ENCODE data around the gene MAP3K13.

The MAP3K13 gene

DNA sequence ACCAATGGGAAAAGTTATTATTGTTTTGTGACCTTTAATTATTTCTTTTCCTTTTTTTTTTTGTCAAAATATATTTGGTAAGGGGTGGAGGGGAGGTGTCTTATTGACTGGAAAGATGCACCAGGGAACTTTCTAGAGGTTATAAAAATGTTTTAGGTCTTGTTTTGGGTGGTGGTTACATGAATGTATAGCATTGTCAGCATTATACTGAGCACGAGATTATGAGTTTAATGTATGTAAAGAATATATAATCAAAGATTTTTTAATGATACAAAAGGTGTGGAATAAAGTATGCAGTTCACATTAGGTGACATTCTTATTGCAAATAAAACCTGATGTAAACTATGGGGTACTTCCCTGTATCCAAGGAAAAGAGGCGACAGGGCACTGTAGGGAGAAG is 23.0 kb upstream of the MAP3K13 start:
- TF ChIP-seq REST (IDR thresholded peaks at IDR 0.05; ENCODE audit: insufficient read depth in 1 of 2, low read depth in 2 of 2, low read length in 2 of 2) (no peak), SIN3A (IDR thresholded peaks at IDR 0.05; ENCODE audit: borderline replicate concordance, insufficient read depth, low read length) (no peak), POLR2AphosphoS5 (IDR thresholded peaks at IDR 0.05; ENCODE audit: low read depth, low read length) (no peak), FOXP2 (optimal IDR thresholded peaks at IDR 0.05; ENCODE audit: borderline replicate concordance, extremely low read depth, extremely low read length, insufficient read depth) (no peak)

DNA sequence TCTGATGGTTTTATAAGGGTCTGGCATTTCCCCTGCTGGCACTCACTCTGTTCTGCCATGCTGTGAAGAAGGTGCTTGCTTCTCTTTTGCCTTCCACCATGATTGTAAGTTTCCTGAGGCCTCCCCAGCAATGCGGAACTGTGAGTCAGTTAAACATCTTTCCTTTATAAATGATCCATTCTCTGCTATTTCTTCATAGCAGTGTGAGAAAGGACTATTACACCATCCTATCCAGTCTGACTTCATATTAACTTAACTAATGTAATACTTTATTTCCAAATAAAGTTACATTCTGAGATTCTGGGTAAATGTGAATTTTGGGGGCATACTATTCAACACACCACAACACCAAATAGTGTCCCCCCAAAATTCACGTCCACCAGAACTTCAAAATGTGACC is 22.2 kb upstream of the MAP3K13 start:
- TF ChIP-seq TAF1 (IDR thresholded peaks at IDR 0.05; ENCODE audit: borderline replicate concordance, insufficient read depth, low read length): no peak
- no peak for TF ChIP-seq POLR2AphosphoS5 (IDR thresholded peaks at IDR 0.05; ENCODE audit: low read depth, low read length)
- no peak for TF ChIP-seq SIN3A (IDR thresholded peaks at IDR 0.05; ENCODE audit: borderline replicate concordance, insufficient read depth, low read length)
- no peak for TF ChIP-seq FOXP2 (optimal IDR thresholded peaks at IDR 0.05; ENCODE audit: borderline replicate concordance, extremely low read depth, extremely low read length, insufficient read depth)
- no peak for TF ChIP-seq REST (IDR thresholded peaks at IDR 0.05; ENCODE audit: insufficient read depth in 1 of 2, low read depth in 2 of 2, low read length in 2 of 2)

GRCh38 chr3:185341616-185342458 is 21.1 kb upstream of the MAP3K13 start:
- TF ChIP-seq TAF1 (IDR thresholded peaks at IDR 0.05; ENCODE audit: borderline replicate concordance, insufficient read depth, low read length): no peak
- TF ChIP-seq SIN3A (IDR thresholded peaks at IDR 0.05; ENCODE audit: borderline replicate concordance, insufficient read depth, low read length): no peak
- TF ChIP-seq REST (IDR thresholded peaks at IDR 0.05; ENCODE audit: insufficient read depth in 1 of 2, low read depth in 2 of 2, low read length in 2 of 2): no peak
- no peak for TF ChIP-seq POLR2AphosphoS5 (IDR thresholded peaks at IDR 0.05; ENCODE audit: low read depth, low read length)
- no peak for TF ChIP-seq FOXP2 (optimal IDR thresholded peaks at IDR 0.05; ENCODE audit: borderline replicate concordance, extremely low read depth, extremely low read length, insufficient read depth)

- TF ChIP-seq SIN3A (IDR thresholded peaks at IDR 0.05; ENCODE audit: borderline replicate concordance, insufficient read depth, low read length): no peak
- no peak for TF ChIP-seq FOXP2 (optimal IDR thresholded peaks at IDR 0.05; ENCODE audit: borderline replicate concordance, extremely low read depth, extremely low read length, insufficient read depth)
- no peak for TF ChIP-seq TAF1 (IDR thresholded peaks at IDR 0.05; ENCODE audit: borderline replicate concordance, insufficient read depth, low read length)
- no peak for TF ChIP-seq POLR2AphosphoS5 (IDR thresholded peaks at IDR 0.05; ENCODE audit: low read depth, low read length)
- TF ChIP-seq REST (IDR thresholded peaks at IDR 0.05; ENCODE audit: insufficient read depth in 1 of 2, low read depth in 2 of 2, low read length in 2 of 2): no peak
Observed at GRCh38 chr3:185342459-185343174, 20.3 kb upstream of the MAP3K13 start.
